ENCODE results near the gene PRPF4. TPM values are rescaled to one million over a fixed set of nuclear protein-coding genes. Genes with fewer than 3 reads are reported as not detected.
"Not testable (repeated sequence)": the region's sequence is repeated elsewhere in the genome, so short reads cannot be mapped to it uniquely, and the experiment has no call there.

Gene PRPF4
- total RNA-seq, 1 donor from 2014 or later = 63.6 TPM

DNA sequence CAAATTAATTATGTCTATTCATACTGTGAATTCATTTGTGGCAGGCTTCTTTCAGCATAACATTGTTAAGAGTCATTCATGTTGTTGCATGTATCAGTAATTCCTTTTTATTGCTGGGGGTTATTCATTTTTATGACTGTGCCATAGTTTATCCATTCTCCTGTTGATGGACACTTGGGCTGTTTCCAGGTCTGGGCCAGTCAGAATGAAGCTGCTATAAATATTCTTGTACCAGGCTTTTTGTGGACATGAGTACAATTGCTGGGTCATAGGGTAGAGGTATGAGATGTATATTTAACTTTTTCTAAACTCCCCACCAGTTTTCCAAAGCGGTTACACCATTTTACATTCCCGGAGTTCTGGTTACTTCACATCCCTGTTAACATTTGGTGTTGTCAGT lies 13.6 kb downstream of the PRPF4 start:
- Mint-ChIP-seq H3K36me3 (ENCODE audit: low read depth) (peaks cover 66% of the 10 kb centered on the region), H3K27ac (no peak overlapping the region), H3K9me3 (no peaks in the 10 kb centered on the region), H3K4me1 (peaks cover 5% of the 10 kb centered on the region), H3K27me3 (no peaks in the 10 kb centered on the region), H3K4me3 (no peak overlapping the region)
- no peak for DNase-seq
- intact Hi-C loops (cut with micrococcal nuclease) = no loop called here

DNA sequence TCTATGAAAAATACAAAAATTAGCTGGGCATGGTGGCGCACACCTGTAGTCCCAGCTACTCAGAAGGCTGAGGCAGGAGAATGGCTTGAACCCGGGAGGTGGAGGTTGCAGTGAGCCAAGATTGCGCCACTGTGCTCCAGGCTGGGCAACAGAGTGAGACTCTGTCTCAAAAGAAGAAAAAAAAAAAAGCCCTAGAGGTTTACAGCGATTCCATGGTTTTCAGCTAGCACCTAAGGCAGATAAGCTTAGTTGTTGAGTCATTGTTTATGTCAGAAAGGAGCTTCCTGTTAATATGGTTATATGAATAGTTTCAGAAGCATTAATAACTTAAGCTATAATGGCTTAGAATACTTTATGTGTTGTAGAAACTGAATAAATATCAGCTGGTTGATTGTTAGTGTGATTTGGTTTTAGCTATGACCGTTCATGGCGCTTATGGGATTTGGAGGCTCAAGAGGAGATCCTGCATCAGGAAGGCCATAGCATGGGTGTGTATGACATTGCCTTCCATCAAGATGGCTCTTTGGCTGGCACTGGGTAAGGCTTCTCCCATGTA lies 14.7 kb downstream of the PRPF4 start:
- H3K27ac Mint-ChIP-seq = no peak overlapping the region
- H3K27me3 Mint-ChIP-seq = no peaks in the 10 kb centered on the region
- intact Hi-C loops (cut with micrococcal nuclease) = no loop called here
- H3K4me3 Mint-ChIP-seq = no peak overlapping the region
- H3K36me3 Mint-ChIP-seq (ENCODE audit: low read depth) = peaks cover 60% of the 10 kb centered on the region
- no peak for DNase-seq
- H3K9me3 Mint-ChIP-seq = no peaks in the 10 kb centered on the region
- peaks cover 7% of the 10 kb centered on the region for H3K4me1 Mint-ChIP-seq

GRCh38 chr9:113293285-113293878 lies 17.9 kb downstream of the PRPF4 start:
- Mint-ChIP-seq H3K4me1 (peaks cover 7% of the 10 kb centered on the region), H3K36me3 (ENCODE audit: low read depth) (peaks cover 39% of the 10 kb centered on the region), H3K27ac (no peak overlapping the region), H3K27me3 (no peaks in the 10 kb centered on the region), H3K9me3 (no peaks in the 10 kb centered on the region), H3K4me3 (no peak overlapping the region)
- intact Hi-C loops (cut with micrococcal nuclease) = no loop called here
- DNase-seq = no peak

GRCh38 chr9:113296247-113296646 lies 20.8 kb downstream of the PRPF4 start:
- H3K4me3 Mint-ChIP-seq; intact Hi-C loops (cut with micrococcal nuclease); DNase-seq: not testable (repeated sequence)

DNA sequence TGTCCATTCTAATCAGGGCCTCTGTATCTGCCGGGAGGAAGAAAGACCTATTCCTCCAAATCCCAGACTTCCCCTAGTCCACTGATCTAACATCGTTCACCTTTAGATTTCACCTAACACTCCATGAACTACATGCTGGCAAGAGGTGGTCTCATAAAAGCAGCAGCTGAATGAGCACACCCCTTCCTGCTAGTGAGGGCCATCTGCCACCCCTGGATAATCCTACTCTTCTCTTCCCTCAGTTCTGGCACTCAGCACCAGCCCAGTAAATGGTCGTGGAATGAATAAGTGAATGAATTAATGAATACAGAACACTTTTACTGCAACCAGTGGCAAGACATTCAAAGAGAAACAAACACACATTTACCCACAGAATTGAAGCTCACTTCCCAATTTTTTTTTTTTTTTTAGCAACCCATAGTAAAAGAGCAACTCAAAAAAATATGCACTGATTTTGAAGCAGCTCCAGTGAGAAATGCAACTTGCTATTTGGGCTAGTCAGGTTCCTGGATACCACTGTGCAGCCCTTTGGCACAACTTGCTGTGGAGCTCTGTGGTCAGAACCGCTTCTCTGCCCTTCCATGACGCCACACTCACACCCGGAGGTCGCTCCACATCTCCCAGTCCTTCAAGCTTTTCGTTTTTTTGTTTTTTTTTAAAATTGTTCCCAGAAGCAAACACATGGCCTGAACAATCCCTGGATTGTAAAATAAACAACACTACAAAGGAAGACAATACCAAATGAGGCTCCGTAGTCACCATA lies 21.5 kb downstream of the PRPF4 start:
- Mint-ChIP-seq H3K9me3 (no peaks in the 10 kb centered on the region), H3K4me1 (peaks cover 2% of the 10 kb centered on the region), H3K4me3 (no peak overlapping the region), H3K27me3 (peaks cover 9% of the 10 kb centered on the region), H3K27ac (no peak overlapping the region), H3K36me3 (ENCODE audit: low read depth) (peaks cover 10% of the 10 kb centered on the region)
- no peak for DNase-seq
- intact Hi-C loops (cut with micrococcal nuclease) = no loop called here

More at GRCh38 chr9:113296247-113296646, 20.8 kb downstream of the PRPF4 start:
- H3K36me3 Mint-ChIP-seq (ENCODE audit: low read depth) = peaks cover 17% of the 10 kb centered on the region
- not testable (repeated sequence) for H3K9me3 Mint-ChIP-seq, H3K27me3 Mint-ChIP-seq, H3K27ac Mint-ChIP-seq, H3K4me1 Mint-ChIP-seq

DNA sequence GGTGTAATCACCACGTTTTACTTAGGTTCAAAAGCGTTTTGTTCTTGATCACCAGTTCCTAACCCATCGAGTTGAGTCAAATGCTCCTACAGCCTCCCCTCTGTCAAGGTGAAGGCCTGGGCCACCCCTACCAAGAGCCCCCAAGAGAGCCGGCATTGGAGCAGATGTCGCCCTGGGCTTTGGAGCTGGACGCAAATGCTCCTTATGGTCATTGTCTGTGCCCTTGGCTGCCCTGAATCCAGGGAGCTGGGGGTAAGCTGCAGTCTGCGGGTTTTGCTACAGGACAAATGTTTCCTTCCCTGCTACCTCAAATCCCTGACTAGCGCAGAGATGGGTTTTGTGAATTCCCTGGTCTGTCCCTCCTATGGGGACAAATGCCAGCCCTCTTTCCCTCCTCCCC lies 22.9 kb downstream of the PRPF4 start:
- Mint-ChIP-seq H3K9me3 (no peaks in the 10 kb centered on the region), H3K27ac (no peak overlapping the region), H3K27me3 (peaks cover 13% of the 10 kb centered on the region), H3K4me3 (no peak overlapping the region), H3K36me3 (ENCODE audit: low read depth) (peaks cover 4% of the 10 kb centered on the region), H3K4me1 (peaks cover 2% of the 10 kb centered on the region)
- intact Hi-C loops (cut with micrococcal nuclease) = no loop called here
- no peak for DNase-seq

GRCh38 chr9:113298924-113299770 lies 23.7 kb downstream of the PRPF4 start:
- Mint-ChIP-seq H3K4me1 (peaks cover 2% of the 10 kb centered on the region), H3K9me3 (no peaks in the 10 kb centered on the region), H3K4me3 (no peak overlapping the region), H3K27ac (no peak overlapping the region), H3K36me3 (ENCODE audit: low read depth) (peaks cover 4% of the 10 kb centered on the region), H3K27me3 (peaks cover 13% of the 10 kb centered on the region)
- intact Hi-C loops (cut with micrococcal nuclease) = no loop called here
- no peak for DNase-seq

DNA sequence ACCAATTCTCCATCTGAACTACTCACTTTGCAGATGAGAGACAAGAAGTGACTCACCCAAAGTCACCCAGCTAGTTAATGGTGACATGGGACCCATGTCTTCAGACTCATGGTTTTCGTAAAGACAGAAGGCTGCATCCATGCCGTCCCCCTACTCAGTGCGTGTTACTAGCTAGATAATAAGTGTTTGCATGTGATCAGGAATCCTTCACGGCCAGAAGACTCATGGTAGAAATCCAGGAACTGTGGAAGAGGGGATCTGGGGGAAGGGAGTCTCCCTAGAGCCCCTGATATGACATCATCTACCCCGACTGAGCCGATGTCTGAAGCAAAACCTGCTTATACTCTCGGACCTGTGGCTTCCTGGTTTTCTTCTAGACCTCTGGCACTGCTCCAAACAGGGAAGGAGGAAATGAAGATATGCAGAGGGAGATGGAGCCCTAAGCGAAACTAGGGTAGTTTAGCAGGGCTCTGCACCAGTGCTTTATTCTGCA lies 24.4 kb downstream of the PRPF4 start:
- DNase-seq = no peak
- intact Hi-C loops (cut with micrococcal nuclease) = no loop called here
- H3K4me3 Mint-ChIP-seq = no peak overlapping the region
- H3K4me1 Mint-ChIP-seq = peaks cover 2% of the 10 kb centered on the region
- peaks cover 16% of the 10 kb centered on the region for H3K27me3 Mint-ChIP-seq
- H3K36me3 Mint-ChIP-seq (ENCODE audit: low read depth) = peaks cover 3% of the 10 kb centered on the region
- no peaks in the 10 kb centered on the region for H3K9me3 Mint-ChIP-seq
- no peak overlapping the region for H3K27ac Mint-ChIP-seq

DNA sequence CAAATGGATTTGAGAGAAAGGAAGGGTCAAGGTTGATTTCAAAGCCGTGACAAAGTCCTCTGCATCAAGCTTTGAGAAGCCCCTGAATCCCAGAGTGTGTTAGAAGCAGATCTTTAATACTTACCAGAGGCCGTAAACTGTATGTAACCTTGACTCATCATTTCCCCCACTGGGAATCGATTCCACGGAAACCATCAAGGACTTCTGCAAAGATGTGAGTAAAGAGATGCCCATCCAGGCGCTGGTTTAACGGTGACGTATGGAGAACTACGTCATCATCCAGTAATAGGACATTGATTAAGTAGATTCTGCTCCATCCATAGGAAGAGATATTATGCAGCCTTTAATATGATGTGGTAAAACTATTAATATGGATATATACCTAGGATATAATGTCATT lies 26.1 kb downstream of the PRPF4 start:
- H3K9me3 Mint-ChIP-seq = no peaks in the 10 kb centered on the region
- no peaks in the 10 kb centered on the region for H3K36me3 Mint-ChIP-seq (ENCODE audit: low read depth)
- H3K4me3 Mint-ChIP-seq = no peak overlapping the region
- no peaks in the 10 kb centered on the region for H3K4me1 Mint-ChIP-seq
- intact Hi-C loops (cut with micrococcal nuclease) = no loop called here
- H3K27ac Mint-ChIP-seq = no peak overlapping the region
- H3K27me3 Mint-ChIP-seq = peaks cover 17% of the 10 kb centered on the region
- DNase-seq = no peak

DNA sequence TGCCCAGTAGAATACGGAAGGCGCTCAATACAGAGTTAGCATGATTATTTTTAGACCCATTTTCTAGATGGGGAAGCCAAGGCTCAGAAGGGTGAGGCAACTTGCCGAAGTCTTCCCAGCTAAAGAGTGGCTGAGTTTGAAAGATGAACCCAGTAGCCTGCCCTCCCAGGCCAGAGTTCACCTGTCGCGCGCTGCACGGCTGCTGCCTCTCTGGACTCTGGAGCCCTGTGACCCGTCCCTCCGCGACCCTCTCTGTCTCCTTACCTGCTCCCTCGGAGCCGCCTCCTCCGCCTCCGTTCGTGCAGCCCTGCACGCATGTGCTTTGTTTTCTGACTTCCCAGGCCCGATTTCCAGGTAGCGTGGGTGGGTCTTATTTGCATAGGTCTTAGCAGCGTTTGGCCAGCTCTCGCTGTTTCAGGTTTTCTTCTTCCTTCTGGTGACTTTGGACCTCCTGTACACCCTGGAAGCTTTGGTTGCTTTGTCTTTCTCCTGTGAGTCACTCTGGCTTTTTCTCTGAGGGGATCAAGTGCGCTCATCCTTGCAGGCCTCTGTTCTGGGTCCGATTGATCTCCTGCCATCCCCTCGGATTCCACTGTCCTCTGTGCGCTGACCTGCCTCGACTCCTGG lies 27.4 kb downstream of the PRPF4 start, which contains the start of gene RNF183:
TSS of gene RNF183 (minus strand) at position 585 of the 627 bp plus-strand sequence. CDS start 5,192 bp downstream, outside the sequence.
- Mint-ChIP-seq H3K27me3 (peaks cover 17% of the 10 kb centered on the region), H3K27ac (no peak within 1 kb of the TSS), H3K4me1 (no peaks in the 10 kb centered on the region), H3K9me3 (no peaks in the 10 kb centered on the region), H3K36me3 (ENCODE audit: low read depth) (no peaks in the 10 kb centered on the region), H3K4me3 (no peak within 1 kb of the TSS)
- intact Hi-C loops (cut with micrococcal nuclease) = no loop called here
- no peak for DNase-seq

DNA sequence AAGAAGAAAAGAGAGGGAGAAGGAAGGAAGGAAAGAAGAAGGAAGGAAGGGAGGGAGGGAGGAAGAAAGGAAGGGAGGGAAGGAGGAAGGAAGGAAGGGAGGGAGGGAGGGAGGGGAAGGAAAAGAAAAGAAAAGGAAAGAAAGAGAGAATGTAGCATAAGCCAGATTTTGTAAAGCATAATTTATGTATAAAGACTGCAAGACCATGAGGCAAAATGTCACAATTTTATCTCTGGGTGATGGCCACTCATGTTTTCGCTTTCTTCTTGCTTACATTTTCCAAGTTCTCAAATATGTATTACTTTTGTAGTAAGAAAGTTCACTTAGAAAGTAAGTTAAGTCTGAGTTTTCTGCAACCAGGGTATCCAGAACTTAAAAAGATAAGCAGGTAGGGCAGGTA lies 31.1 kb downstream of the PRPF4 start:
- Mint-ChIP-seq H3K9me3 (no peaks in the 10 kb centered on the region), H3K4me3 (no peak overlapping the region)
- intact Hi-C loops (cut with micrococcal nuclease) = no loop called here

DNA sequence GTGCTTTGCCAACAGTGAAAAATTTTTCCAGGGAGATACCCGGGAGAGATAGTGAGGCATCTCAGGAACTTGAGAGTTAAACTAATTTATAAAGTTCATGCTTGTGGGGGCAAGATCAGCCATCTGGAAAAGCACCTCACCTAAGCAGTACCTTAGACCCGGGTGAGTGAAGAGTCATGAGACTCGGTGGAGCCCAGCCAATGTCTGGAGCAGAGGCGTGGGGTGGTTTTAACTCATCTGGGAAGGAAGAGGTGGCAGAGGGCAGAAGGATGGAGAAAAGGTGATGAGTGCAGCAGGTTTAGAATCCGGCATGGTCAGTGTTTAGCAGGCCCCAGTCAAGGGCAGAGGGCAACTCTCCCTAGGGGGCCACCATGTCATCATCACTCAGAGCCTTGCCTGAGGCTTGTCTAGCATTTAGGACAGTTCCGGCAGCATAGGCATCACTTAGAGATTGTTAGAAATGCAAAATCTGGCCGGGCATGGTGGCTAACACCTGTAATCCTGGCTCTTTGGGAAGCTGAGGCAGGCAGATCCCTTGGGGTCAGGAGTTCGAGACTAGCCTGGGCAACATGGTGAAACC lies 32.0 kb downstream of the PRPF4 start:
- H3K27ac Mint-ChIP-seq = no peak overlapping the region
- H3K27me3 Mint-ChIP-seq = peaks cover 4% of the 10 kb centered on the region
- no peak overlapping the region for H3K4me3 Mint-ChIP-seq
- no peak for DNase-seq
- no peaks in the 10 kb centered on the region for H3K9me3 Mint-ChIP-seq
- H3K4me1 Mint-ChIP-seq = peaks cover 2% of the 10 kb centered on the region
- H3K36me3 Mint-ChIP-seq (ENCODE audit: low read depth) = no peaks in the 10 kb centered on the region
- intact Hi-C loops (cut with micrococcal nuclease) = no loop called here

More for the DNA sequence above, 31.1 kb downstream of the PRPF4 start:
- H3K36me3 Mint-ChIP-seq (ENCODE audit: low read depth) = no peaks in the 10 kb centered on the region
- peaks cover 2% of the 10 kb centered on the region for H3K4me1 Mint-ChIP-seq
- H3K27ac Mint-ChIP-seq = no peak overlapping the region
- peaks cover 8% of the 10 kb centered on the region for H3K27me3 Mint-ChIP-seq
- no peak for DNase-seq
